HG03060 (cell line): Measurements from ENCODE around the gene SLC39A5.
"Not testable (repeated sequence)": the region's sequence is repeated elsewhere in the genome, so short reads cannot be mapped to it uniquely, and the experiment has no call there.

Source experiments
- ATAC-seq: cut with Tn5 transposase; IDR thresholded peaks from one replicate; pipeline ENCODE4 v1.9.1; 2021; ENCODE audit warnings: low read depth, moderate number of reproducible peaks; ENCODE audit not compliant: unreplicated experiment

Gene SLC39A5

DNA sequence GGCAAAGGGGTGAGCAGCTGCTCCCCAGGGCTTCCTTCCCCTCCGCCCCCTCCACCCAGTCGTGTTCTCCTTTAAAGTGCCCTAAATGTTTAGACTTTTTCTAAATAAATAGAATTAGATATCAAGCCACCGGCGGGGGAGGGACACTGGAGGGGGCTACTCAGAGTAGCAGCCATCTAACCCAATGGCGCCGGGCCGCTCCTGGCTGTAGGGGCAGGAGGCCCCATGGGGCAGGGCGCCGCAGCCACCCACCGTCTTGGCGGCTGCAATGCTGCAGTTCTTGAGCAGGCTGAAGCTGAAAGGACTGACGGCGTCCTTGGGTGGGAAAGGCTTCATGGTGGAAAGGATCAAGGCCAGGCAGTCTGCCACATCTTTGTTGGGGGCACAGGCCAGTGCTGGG is 13.1 kb downstream of the SLC39A5 start:
- no peak for ATAC-seq

DNA sequence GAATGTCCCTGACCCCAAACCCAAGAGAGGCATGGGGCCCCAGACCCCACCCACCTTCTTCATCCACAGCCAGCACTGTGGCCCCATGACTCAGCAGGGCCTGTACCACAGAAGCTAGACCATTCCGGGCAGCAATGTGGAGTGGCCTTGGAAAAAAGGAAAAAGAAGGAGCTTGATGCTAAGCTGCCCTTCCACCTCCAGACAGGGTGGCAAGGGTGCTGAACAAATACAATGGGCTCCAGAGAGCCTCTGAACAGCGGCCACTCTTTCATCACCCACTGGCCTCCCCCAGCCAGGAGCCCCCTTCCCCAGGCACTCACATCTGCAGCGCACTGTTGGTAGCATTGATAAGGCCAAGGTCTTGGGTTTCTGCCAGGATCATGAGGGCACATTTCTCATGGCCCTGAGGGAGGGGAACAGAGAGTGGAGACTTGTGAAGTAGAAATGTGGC is 13.9 kb downstream of the SLC39A5 start:
- ATAC-seq: no peak

DNA sequence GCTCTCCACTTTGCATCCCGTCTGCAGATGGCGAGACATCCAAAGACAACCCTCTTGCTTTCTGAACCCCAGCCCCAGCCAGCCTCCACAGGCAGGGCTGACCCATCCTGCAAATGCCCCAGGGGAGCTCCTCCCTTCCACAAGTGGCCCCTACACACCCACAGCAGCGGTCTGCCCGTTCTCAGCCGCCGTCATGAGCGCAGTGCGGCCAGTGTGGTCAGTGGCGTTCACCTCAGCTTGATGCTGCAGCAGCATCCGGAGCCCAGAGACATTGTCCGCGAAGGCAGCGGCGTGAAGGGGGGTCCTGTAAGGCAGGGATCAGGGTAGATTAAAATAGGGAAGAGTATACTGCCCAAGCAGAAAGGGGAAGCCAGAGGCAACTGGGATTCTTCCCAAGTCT is 14.6 kb downstream of the SLC39A5 start:
- no peak for ATAC-seq

DNA sequence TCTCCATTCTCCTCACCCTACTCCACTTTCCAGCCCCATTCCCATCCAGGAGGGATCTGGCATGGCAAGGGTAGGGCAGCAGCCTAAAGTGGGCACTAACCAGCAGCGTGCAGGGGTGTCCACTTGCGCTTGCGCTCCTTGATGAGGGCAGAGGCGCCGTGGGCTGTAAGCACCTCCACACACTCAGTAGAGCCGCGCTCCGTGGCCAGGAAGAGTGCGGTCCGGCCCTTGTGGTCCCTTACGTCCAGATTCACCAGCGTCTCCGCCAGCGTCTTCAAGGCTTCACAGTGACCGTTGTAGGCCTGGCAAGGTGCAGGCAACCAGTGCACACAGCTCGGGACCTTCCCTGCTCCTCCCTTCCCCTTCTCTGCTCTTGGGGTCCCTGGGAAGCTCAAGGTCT is 18.1 kb downstream of the SLC39A5 start:
- ATAC-seq: no peak

DNA sequence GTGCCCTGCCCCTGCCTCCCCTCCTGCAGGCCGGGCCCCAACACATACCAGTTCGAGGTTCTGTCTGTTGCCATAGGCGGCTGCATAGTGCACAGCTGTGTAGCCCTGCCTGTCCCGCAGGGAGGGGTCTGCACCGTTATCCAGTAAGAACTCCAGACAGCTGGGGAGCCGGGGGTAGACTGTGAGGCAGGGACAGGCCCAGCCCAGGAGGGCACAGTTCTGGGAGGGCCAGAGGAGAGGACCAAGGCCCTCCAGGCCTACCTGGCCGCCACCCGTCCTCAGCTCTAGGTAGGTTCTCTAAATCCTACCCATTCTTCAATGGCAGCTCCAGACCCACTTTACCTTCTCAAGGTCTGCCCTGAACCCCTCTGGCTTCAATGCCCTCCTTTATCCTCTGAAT is 18.9 kb downstream of the SLC39A5 start:
- ATAC-seq: no peak

DNA sequence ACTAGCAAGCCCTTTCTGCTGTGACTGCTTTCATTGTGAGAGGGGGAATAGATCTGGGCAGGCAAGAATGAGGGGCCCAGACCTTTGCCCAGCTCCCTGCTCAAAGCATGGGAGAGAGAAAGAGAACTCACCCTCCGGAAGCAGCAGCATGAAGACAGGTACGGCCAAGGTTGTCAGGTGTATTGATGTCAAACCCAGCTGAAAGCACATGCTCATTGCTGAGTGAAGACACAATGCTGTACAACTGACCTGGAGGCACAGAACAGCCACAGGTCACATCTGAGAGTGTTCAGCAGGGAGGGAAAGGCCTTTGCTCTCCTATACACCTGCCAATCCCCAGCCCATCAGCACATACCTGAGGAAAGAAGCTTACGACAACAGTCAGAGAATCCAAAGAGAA is 22.8 kb downstream of the SLC39A5 start:
- no peak for ATAC-seq

DNA sequence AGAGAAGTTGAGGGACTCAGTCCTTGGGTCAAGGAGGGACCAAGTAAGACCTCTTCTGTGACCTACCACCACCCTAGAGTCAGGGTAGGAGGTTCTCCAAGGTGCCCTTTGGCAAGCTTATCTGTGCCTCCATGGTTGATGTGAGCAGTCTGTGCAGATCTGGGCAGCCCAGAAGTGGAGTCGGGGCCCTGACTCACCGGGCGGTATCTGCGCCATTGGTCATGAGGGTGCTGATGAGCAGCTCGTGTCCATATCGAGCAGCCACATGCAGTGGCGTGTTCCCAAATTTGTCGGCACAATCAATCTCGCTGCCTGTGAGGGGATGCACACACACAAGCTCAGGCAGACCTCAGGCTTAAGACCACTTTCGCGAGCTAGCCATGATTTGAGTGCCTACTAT is 23.2 kb downstream of the SLC39A5 start:
- ATAC-seq: no peak

DNA sequence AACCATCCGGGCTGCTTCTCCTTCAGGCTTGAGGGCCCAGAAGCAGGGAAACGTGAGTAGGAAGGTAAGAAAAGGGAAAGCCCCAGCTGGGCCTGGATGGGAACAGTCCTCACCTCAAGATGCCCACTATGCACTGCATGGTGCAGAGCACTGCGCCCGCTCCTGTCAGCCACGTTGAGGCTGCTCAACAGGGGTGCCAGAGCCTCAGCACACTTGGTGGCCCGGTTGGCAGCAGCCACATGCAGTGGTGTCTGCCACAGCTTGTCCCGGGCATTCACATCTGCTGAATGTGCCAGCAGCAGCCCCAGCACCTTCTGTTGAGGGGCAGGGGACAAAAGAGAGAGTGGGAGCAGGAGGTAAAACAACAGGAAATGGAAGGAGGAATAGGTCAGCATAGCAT is 25.8 kb downstream of the SLC39A5 start:
- ATAC-seq: no peak

DNA sequence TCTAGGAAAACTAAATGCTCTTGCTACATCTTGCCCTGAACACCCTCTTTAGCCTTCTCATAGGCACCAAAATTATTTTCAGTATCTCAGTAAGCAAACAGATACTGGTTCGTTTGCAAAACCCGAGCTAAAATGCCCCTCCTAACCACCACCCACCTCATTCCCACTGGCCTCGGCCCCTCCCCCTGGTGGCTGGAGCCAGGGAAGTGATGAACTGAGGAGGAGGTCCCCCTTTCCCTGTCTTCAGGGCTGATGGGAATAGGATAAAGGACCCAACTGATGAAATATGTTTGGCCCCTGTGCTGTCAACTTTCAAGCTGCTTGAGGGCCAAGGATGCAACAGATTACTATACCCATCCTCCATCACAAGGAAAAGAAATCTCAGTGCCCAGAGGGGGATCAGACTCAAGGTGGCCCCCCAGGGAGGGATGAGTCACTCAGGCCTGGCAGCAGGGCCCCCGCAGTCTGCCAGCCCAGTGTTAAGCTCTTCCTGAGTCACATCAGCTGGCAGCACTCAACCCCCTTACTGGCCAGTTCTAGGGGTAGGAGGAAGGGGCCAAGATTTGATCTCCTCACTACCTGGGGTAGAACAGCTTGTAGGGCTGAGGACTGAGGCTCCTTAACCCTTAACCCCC is 26.6 kb downstream of the SLC39A5 start:
- no peak for ATAC-seq

DNA sequence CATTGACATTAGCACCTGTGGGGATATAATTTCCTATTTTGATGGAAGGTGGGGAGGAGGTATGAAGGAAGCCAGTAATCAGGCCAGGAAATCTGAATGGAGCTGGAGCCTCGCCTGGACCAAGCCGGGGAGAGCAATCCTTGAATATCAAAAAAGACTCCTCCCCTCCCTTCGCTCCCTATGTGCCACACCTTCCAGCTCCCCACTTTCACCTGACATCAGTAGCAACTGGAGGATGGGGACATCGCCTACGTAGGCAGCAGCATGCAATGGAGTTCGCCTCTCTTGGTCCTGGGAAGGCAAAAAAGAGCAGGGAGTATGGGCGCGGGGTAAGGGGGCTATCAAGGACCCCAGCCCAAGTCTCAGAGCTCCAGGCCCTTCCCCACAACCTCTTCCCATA is 27.2 kb downstream of the SLC39A5 start:
- ATAC-seq: no peak

DNA sequence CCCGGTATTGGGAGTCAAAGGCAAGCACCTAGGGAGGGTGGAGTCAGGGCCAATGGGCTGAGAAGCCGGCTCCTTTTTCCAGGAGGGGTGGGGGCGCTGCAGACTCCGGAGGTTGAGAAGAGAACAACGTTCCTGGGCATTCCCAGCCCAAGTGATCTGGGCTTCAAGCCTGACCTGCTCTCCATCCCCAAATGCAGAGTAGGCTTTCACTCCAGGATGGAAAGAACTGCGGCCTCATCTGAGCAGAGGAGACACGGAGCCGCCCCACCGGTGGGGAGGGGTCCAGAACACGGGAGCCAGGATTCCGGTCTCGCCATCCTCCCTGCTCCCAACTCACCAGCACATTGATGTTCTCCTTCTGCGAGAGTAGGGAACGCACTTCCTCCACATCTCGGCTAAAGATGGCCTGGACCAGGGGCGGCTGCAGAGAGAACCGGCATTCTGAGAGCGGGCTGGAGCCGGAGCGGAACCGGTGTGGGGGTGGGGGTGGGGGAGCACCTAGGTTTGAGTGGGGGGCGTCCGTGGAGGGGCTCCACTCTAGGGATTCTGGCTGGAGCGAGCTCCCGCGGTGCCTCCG is 27.7 kb downstream of the SLC39A5 start:
- no peak for ATAC-seq

DNA sequence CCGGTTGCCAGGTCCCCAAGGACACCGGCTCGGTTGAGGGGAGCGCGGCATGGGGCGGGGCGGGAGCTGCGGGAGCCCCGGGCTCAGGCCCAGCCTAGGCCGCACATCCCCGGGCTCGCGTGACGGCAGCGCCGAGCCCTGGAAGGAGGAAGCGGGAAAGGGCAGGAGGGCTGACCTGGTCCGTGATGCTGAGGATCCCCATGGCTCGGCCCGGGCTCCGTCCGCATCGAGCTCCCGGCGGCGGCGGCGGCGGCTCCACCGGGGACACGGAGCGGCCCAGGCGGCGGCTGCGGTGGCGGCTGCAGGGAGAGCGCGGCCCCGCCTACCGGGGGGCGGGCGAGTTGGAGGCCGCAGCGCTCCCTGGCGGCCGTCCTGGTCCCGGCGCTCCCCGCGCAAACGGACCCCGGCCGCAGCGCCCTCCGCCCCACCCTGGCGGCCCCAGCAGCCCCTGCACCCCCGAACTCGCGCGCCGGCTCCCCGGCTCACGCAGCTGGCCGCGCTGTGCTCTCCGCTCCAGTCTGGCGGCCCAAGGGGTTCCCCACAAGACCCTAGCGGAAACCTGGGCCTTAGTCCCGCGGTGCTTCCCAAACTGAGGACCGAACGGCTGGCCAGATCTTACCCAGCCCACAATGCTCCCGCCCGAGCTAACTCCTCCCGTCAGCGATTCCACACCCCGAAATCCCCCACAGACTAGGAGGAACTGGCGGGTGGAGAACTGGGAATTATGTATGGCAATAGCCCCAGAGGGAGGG is 28.4 kb downstream of the SLC39A5 start, which contains the start of gene ANKRD52:
Gene ANKRD52, minus strand, starts transcription at position 317 of the 752 bp plus-strand sequence. Its CDS starts 115 bp downstream, at position 202.
- peak; percentile 64 for ATAC-seq

DNA sequence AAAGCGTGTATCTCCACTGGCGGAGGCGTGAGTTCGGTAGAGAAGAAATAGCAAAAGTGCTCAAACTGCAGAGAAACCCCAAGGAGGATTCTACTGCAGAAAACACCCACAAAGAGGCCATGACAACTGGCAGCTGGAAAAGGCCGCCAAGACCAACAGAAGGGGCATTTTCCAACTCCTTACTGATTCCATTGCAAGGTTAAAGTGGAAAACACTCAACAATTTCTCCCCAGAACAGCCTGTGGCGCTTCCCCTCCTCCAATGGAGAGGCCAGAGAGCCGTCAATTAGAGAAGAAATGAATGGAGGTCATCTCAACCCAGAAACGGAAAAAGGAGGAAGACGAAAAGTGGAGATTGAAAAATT is 29.0 kb downstream of the SLC39A5 start:
- no peak for ATAC-seq

DNA sequence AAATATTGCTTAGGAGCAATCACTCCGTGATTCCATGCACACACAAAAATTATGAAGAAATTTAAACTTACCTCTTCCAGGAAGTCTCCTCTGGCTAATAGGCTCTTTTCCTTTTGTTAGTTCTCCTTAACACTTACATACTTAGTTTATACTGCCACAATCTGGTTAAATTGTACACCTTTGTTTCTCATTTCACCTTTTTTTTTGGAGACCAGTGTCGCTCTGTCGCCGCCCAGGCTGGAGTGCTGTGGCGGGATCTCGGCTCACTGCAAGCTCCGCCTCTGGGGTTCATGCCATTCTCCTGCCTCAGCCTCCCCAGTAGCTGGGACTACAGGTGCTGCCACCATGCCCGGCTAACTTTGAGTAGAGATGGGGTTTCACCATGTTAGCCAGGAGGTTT is 30.5 kb downstream of the SLC39A5 start:
- no peak for ATAC-seq

DNA sequence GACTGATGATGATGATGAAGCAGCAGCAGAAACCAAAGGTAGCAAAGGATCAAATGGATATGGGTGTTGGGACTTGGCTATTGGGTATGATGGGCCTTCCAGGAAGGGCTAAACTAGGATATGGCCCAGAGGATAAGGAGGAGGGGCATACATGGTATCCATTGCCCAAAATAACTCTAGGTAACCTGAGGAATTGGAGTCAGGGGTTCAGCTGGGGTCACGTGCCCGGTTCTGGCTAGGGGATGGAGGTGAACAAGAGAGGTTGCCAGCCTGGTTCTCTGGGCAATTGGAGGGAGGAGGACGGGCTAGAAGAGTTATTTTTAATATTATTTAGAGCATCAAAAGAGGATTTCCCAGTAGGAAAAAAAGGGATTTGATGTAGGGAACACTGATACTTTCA is 31.1 kb downstream of the SLC39A5 start:
- no peak for ATAC-seq

DNA sequence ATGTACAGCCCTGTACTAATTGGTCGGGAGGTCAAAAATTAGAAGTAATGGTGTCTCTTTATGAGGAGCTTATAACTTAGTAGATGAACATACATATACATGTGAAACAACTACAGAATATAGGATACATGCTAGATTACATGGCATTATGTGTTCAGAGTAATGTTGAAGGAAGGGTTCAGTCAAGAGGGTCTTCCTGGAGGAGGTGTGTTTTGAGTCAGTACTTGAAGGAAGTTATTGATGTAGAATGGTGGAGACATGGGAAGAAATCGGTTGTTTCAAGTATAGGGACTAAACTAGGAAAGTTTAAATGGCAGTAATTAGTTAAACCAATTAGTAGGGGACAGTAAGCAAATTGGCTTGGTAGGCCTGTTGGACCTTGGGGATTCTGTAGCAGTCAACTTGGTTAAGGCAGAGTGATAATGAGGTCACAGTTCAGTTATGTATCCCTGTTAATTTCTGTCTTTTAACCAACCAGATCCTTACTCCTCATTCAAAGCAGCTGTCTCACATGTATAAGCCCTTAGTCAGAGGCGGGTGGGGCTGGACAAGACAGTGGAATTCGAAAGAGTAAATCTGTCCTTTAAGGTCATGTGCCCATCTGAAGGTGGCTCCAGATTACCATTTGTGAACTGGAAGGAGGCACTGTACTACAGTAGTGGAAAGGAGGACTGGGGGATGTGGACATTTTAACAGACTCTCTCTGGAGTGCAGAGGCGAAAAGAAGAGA is 31.8 kb downstream of the SLC39A5 start:
- ATAC-seq: no peak

DNA sequence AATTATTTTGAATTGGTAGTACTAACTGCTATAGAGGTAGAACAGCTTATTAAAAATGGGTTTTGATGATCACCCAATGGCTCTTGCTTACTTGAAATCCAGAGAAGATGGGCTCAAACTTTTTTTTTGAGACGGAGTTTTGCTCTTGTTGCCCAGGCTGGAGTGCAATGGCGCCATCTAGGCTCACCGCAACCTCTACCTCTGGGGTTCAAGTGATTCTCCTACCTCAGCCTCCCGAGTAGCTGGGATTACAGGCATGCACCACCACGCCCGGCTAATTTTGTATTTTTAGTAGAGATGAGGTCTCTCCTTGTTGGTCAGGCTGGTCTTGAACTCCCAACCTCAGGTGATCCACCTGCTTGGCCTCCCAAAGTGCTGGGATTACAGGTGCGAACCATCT is 33.1 kb downstream of the SLC39A5 start:
- ATAC-seq: not testable (repeated sequence)

DNA sequence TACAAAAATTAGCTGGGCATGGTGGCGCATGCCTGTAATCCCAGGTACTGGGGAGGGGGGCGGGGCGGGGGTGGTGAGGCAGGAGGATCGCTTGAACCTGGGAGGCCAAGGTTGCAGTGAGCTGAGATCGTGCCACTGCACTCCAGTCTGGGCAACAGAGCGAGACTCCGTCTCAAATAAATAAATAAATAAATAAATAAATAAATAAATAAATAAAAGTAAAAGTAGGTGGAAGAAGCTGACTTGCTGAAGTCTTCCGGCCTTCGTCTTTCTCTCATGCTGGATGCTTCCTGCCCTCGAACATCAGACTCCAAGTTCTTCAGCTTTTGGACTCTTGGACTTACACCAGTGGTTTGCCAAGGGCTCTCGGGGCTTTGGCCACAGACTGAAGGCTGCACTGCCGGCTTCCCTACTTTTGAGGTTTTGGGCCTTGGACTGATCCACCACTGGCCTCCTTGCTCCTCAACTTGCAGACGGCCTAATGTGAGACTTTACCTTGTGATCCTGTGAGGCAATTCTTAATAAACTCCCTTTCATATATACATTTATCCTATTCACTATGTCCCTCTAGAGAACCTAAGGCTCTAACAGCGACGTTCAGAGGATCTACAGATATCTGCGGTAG is 36.3 kb downstream of the SLC39A5 start:
- not testable (repeated sequence) for ATAC-seq

DNA sequence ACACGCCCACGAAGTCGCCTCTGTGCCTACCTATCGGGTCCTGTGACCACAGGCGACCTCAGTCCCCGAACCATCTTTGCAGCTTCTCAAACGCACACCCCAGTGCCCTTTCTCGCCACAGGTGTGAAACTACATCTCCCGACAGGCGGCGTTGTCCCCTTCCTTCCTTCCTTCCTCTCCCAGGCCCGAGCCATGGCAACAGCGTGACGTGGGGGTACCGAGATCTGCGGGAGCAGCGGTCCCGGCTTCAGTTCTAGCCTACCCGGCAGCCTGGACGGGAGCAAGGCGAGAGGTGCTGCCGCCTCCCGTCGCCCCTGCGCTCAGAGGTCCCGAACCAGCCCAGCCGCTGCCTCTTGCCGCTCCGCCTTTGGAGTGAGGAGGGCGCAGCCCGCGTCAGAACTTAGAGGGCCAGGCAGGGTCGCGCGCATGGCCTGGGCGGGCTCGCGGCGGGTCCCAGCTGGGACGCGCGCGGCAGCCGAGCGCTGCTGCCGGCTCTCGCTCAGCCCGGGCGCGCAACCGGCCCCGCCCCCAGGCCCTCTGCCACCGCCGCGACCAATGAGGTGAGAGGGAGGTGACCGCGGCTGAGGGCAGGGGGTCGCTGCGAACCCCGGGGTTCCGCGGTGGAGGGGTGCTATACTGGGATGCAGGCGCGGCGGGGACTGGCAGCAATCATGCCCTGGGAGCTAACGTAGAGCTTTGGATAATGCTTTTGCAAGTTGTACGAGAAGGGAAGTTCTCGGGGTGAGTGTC is 37.0 kb downstream of the SLC39A5 start, which contains the start of gene COQ10A:
Gene COQ10A, plus strand, starts transcription at position 250 of the 750 bp plus-strand sequence. Its CDS starts 177 bp downstream, at position 427.
- peak; percentile 45 for ATAC-seq
